Tibial artery (tissue), 4 donors: ENCODE results near the gene CALCOCO1.

Experiments used
- DNase-seq, 2 donors: peaks; one replicate each; pipeline ENCODE4 v3.0.0-alpha.2; 2019
- H3K27ac ChIP-seq, 2 donors: fragments of 200-600 bp; sonication (generic) in 1 of 2; 1 replicate in 1 of 2; 2 replicates in 1 of 2; pipeline ENCODE4 v1.5.1; 2018 to 2019; ENCODE audit warnings: mild to moderate bottlenecking in 1 of 2
- H3K27me3 ChIP-seq, 2 donors: fragments of 200-600 bp; sonication (generic) in 1 of 2; one replicate each; pipeline versions ENCODE4 v1.5.1 to v1.6.0; 2016 to 2019
- H3K36me3 ChIP-seq, 3 donors: fragments of 200-600 bp; sonication (generic) in 2 of 3; one replicate each; pipeline ENCODE4 v1.5.1; 2016 to 2019; ENCODE audit warnings: mild to moderate bottlenecking in 2 of 3
- H3K4me1 ChIP-seq, 4 donors: fragments of 200-600 bp; sonication (generic) in 2 of 4; 1 replicate in 3 of 4; 2 replicates in 1 of 4; pipeline ENCODE4 v1.5.1; 2016 to 2019
- H3K4me3 ChIP-seq, 2 donors: fragments of 200-600 bp; sonication (generic) in 1 of 2; 1 replicate in 1 of 2; 2 replicates in 1 of 2; pipeline ENCODE4 v1.5.1; 2018 to 2019; ENCODE audit warnings: mild to moderate bottlenecking in 2 of 2
- H3K9me3 ChIP-seq, 3 donors: fragments of 200-600 bp; sonication (generic) in 1 of 3; one replicate each; pipeline ENCODE4 v1.5.1; 2016 to 2019
- intact Hi-C: fragments of 100-400 bp; cut with DNase I; formaldehyde crosslinking; loops from one replicate; pipeline ENCODE4 v1.15.0; 2023; ENCODE audit warnings: low total_unique reads
- TF ChIP-seq, protein P1 (sequence below), 2 experiments: fragments of 200-600 bp in 1 of 2; fragments of 450-650 bp in 1 of 2; IDR thresholded peaks; one replicate each; pipeline ENCODE4 v1.5.1; 2017 to 2019; ENCODE audit warnings: antibody characterized with exemption in 2 of 2, mild to moderate bottlenecking in 1 of 2, moderate library complexity in 1 of 2

Gene CALCOCO1

GRCh38 chr12:53739214-53740129, 12.2 kb upstream of the CALCOCO1 start:
- TF ChIP-seq, protein P1, sequence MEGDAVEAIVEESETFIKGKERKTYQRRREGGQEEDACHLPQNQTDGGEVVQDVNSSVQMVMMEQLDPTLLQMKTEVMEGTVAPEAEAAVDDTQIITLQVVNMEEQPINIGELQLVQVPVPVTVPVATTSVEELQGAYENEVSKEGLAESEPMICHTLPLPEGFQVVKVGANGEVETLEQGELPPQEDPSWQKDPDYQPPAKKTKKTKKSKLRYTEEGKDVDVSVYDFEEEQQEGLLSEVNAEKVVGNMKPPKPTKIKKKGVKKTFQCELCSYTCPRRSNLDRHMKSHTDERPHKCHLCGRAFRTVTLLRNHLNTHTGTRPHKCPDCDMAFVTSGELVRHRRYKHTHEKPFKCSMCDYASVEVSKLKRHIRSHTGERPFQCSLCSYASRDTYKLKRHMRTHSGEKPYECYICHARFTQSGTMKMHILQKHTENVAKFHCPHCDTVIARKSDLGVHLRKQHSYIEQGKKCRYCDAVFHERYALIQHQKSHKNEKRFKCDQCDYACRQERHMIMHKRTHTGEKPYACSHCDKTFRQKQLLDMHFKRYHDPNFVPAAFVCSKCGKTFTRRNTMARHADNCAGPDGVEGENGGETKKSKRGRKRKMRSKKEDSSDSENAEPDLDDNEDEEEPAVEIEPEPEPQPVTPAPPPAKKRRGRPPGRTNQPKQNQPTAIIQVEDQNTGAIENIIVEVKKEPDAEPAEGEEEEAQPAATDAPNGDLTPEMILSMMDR (IDR thresholded peaks at IDR 0.05) = no peak
- H3K36me3 ChIP-seq = no peaks in the 10 kb centered on the region
- peak in 1 of 2 donors; percentile 39 for DNase-seq
- H3K4me3 ChIP-seq = peak overlapping the region; percentile 23 to 43
- H3K27me3 ChIP-seq = peaks cover 0 to 38% of the 10 kb centered on the region in 2 donors
- no peaks in the 10 kb centered on the region for H3K9me3 ChIP-seq
- H3K4me1 ChIP-seq = peaks cover 0 to 27% (median 10%) of the 10 kb centered on the region in 4 donors
- H3K27ac ChIP-seq = no peak overlapping the region
- intact Hi-C loops = no loop called here

GRCh38 chr12:53738406-53739213, 11.4 kb upstream of the CALCOCO1 start:
- DNase-seq = no peak
- H3K36me3 ChIP-seq = no peaks in the 10 kb centered on the region
- intact Hi-C loops = no loop called here
- H3K27me3 ChIP-seq = peaks cover 0 to 38% of the 10 kb centered on the region in 2 donors
- no peak overlapping the region for H3K4me3 ChIP-seq
- TF ChIP-seq, protein P1 (IDR thresholded peaks at IDR 0.05) = no peak
- no peak overlapping the region for H3K27ac ChIP-seq
- H3K9me3 ChIP-seq = no peaks in the 10 kb centered on the region
- peaks cover 0 to 25% (median 10%) of the 10 kb centered on the region in 4 donors for H3K4me1 ChIP-seq

- no peaks in the 10 kb centered on the region for H3K36me3 ChIP-seq
- intact Hi-C loops = no loop called here
- no peak overlapping the region for H3K27ac ChIP-seq
- TF ChIP-seq, protein P1 (IDR thresholded peaks at IDR 0.05) = no peak
- no peak overlapping the region for H3K4me3 ChIP-seq
- H3K4me1 ChIP-seq = peaks cover 0 to 20% (median 10%) of the 10 kb centered on the region in 4 donors
- no peaks in the 10 kb centered on the region for H3K9me3 ChIP-seq
- no peak for DNase-seq
- peaks cover 0 to 33% of the 10 kb centered on the region in 2 donors for H3K27me3 ChIP-seq
Observed at GRCh38 chr12:53737951-53738405, 10.7 kb upstream of the CALCOCO1 start.

DNA sequence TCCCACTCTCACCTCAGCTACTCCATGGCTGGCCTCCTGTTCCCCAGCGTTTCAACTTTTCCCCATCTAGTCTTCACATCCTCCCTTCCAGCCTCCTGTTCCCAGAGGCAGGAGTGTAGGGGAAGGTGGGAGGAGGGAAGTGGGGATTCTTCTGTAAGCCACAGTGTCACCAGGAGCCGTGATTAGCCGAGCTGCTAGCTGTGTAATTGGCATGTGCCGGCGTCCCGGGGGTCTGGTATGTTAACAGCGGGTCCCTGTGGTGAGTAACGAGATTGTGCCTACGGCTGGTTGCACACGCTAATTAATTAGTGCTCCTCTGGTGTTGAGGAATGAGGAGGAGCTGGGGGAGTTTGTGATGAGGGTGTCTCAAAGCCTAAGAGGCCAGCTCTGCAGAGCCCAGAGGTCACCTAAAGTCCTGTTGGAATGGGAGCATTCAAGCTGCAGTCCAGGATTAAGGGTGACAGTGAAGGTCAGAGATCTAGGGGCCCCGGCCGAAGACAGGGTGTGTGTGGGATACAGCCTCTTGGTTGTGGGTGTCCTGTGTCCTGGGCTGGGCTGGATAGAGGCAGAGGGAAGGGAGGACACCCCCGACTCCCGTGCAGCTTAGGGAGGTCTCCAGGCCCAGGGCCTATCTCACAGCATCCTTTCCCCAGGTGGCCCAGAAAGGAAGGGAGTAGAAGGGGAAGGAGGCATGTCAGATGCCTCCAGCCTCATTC, 10.0 kb upstream of the CALCOCO1 start:
- TF ChIP-seq, protein P1 (IDR thresholded peaks at IDR 0.05) = no peak
- intact Hi-C loops = no loop called here
- Histone ChIP-seq H3K27ac (no peak overlapping the region), H3K9me3 (no peaks in the 10 kb centered on the region), H3K4me1 (peaks cover 0 to 20% (median 10%) of the 10 kb centered on the region in 4 donors), H3K27me3 (peaks cover 0 to 25% of the 10 kb centered on the region in 2 donors), H3K4me3 (no peak overlapping the region), H3K36me3 (no peaks in the 10 kb centered on the region)
- DNase-seq = no peak

- DNase-seq = no peak
- H3K4me3 ChIP-seq = no peak overlapping the region
- no peaks in the 10 kb centered on the region for H3K9me3 ChIP-seq
- peaks cover 0 to 22% of the 10 kb centered on the region in 2 donors for H3K27me3 ChIP-seq
- peaks cover 0 to 20% (median 10%) of the 10 kb centered on the region in 4 donors for H3K4me1 ChIP-seq
- H3K27ac ChIP-seq = no peak overlapping the region
- intact Hi-C loops = no loop called here
- TF ChIP-seq, protein P1 (IDR thresholded peaks at IDR 0.05) = no peak
- no peaks in the 10 kb centered on the region for H3K36me3 ChIP-seq
Observed at GRCh38 chr12:53736592-53736991, 9.3 kb upstream of the CALCOCO1 start.
